HCT116 (cell line): ENCODE measurements around the gene PLCH2. TPM values are rescaled to one million over a fixed set of nuclear protein-coding genes. Genes with fewer than 3 reads are reported as not detected.

Source experiments
- ATAC-seq: fragments of 200-7000 bp; cut with Tn5 transposase; 2 replicates; pipeline ENCODE4 v1.9.1; 2020; ENCODE audit warnings: mild to moderate bottlenecking, moderate library complexity
- BruUV-seq: library from RNA; stranded (reverse); fragments of 400-500 nt; replicated peaks from 2 replicates; lab custom pipeline; 2021; lab: Mats Ljungman, UMichigan
- CTCF ChIA-PET: fragments of 300-600 bp; sonication (Branson Sonifier 250); formaldehyde crosslinking; loops from one replicate; lab custom pipeline; 2021; ENCODE audit warnings: antibody characterized with exemption; lab: Charles Lee
- POLR2A ChIA-PET: fragments of 300-600, 350-600 bp; sonication (Branson Sonifier 250); formaldehyde crosslinking; loops from one replicate; lab custom pipeline; 2021; ENCODE audit warnings: antibody characterized with exemption; lab: Charles Lee
- RAD21 ChIA-PET, 2 experiments: fragments of 300-600 bp; sonication (Branson Sonifier 250); formaldehyde crosslinking; loops; one replicate each; lab custom pipeline; 2023; ENCODE audit warnings: low total read pairs in 2 of 2; ENCODE audit not compliant: uncharacterized antibody in 2 of 2, unreplicated experiment in 2 of 2, low non-redundant PET in 1 of 2; lab: Charles Lee
- DNase-seq: peaks from one replicate; pipeline ENCODE4 v3.0.0-alpha.2; 2010; ENCODE audit warnings: low read depth, low spot score
- H2AFZ ChIP-seq: fragments of 200-600 bp; shearing (Covaris generic), sonication (generic); 2 replicates; pipeline ENCODE4 v1.6.1; 2017; ENCODE audit warnings: low read depth, mixed run types, mixed read lengths, antibody characterized with exemption, low read length; ENCODE audit not compliant: poor library complexity, severe bottlenecking
- H3K27ac ChIP-seq: 2 replicates; pipeline ENCODE4 v1.5.1; 2012; ENCODE audit warnings: low read depth, low read length
- H3K27me3 ChIP-seq: fragments of 200-600 bp; sonication (generic); 2 replicates; pipeline ENCODE4 v1.6.1; 2016; ENCODE audit warnings: mixed run types, low read length, mixed read lengths; ENCODE audit not compliant: insufficient read depth
- H3K36me3 ChIP-seq, 2 experiments: fragments of 200-500 bp in 1 of 2; fragments of 200-600 bp in 1 of 2; sonication (Bioruptor generic) in 1 of 2; sonication (generic) in 1 of 2; 2 replicates each; pipeline versions ENCODE4 v1.5.1 to v1.6.1; 2014 to 2016; ENCODE audit warnings: low read length in 2 of 2, inconsistent platforms in 1 of 2, mixed read lengths in 1 of 2, mixed run types in 1 of 2; ENCODE audit not compliant: insufficient read depth in 2 of 2, control insufficient read depth in 1 of 2
- H3K4me1 ChIP-seq, 2 experiments: fragments of 200-600 bp in 1 of 2; sonication (generic) in 1 of 2; 2 replicates each; pipeline versions ENCODE4 v1.5.1 to v1.6.1; 2012 to 2017; ENCODE audit warnings: low read length in 2 of 2, inconsistent platforms in 1 of 2, mild to moderate bottlenecking in 1 of 2, mixed read lengths in 1 of 2, mixed run types in 1 of 2, moderate library complexity in 1 of 2; ENCODE audit not compliant: insufficient read depth in 2 of 2, control insufficient read depth in 1 of 2
- H3K4me2 ChIP-seq: fragments of 200-600 bp; sonication (generic); 2 replicates; pipeline ENCODE4 v1.6.1; 2017; ENCODE audit warnings: mixed run types, low read length, mixed read lengths
- H3K4me3 ChIP-seq, 2 experiments: fragments of 200-600 bp in 1 of 2; sonication (generic) in 1 of 2; replicated peaks in 1 of 2; 2 replicates each; pipeline ENCODE4 v1.5.1; 2011 to 2016; ENCODE audit warnings: low read length in 2 of 2, control low read depth in 1 of 2, low read depth in 1 of 2, mild to moderate bottlenecking in 1 of 2, mixed read lengths in 1 of 2, mixed run types in 1 of 2
- H3K79me2 ChIP-seq: fragments of 200-600 bp; sonication (generic); 2 replicates; pipeline ENCODE4 v1.6.1; 2017; ENCODE audit warnings: mild to moderate bottlenecking, mixed run types, low read length, moderate library complexity, mixed read lengths; ENCODE audit not compliant: insufficient read depth
- H3K9ac ChIP-seq: fragments of 200-600 bp; sonication (generic); 2 replicates; pipeline ENCODE4 v1.6.1; 2016; ENCODE audit warnings: low read length, mixed read lengths
- H3K9me2 ChIP-seq: fragments of 200-600 bp; sonication (generic), shearing (Covaris generic); 2 replicates; pipeline ENCODE4 v1.6.1; 2017; ENCODE audit warnings: mixed run types, mild to moderate bottlenecking, moderate library complexity; ENCODE audit not compliant: insufficient read depth
- H3K9me3 ChIP-seq, 2 experiments: fragments of 200-500 bp in 1 of 2; fragments of 200-600 bp in 1 of 2; sonication (Bioruptor generic) in 1 of 2; sonication (generic) in 1 of 2; 2 replicates each; pipeline ENCODE4 v1.6.1; 2014 to 2017; ENCODE audit warnings: low read length in 2 of 2, mixed read lengths in 2 of 2, inconsistent platforms in 1 of 2, low read depth in 1 of 2, mild to moderate bottlenecking in 1 of 2, mixed run types in 1 of 2, moderate library complexity in 1 of 2; ENCODE audit not compliant: control insufficient read depth in 1 of 2, insufficient read depth in 1 of 2
- H4K20me1 ChIP-seq: fragments of 200-600 bp; sonication (generic), shearing (Covaris generic); 2 replicates; pipeline ENCODE4 v1.6.1; 2017; ENCODE audit warnings: mixed run types, mild to moderate bottlenecking, moderate library complexity; ENCODE audit not compliant: insufficient read depth
- ATF3 ChIP-seq: IDR thresholded peaks from 2 replicates; pipeline ENCODE4 v1.6.1; 2012
- CBX3 ChIP-seq: IDR thresholded peaks from 2 replicates; pipeline ENCODE4 v1.6.1; 2012; ENCODE audit warnings: low read depth
- EGR1 ChIP-seq: IDR thresholded peaks from 2 replicates; pipeline ENCODE4 v1.6.1; 2012; ENCODE audit warnings: low read depth
- ELF1 ChIP-seq: IDR thresholded peaks from 2 replicates; pipeline ENCODE4 v1.6.1; 2012; ENCODE audit warnings: low read depth, borderline replicate concordance
- EZH2phosphoT487 ChIP-seq: fragments of 200-600 bp; IDR thresholded peaks from 2 replicates; pipeline ENCODE4 v1.6.1; 2018; ENCODE audit warnings: antibody characterized with exemption, borderline replicate concordance
- JUND ChIP-seq: IDR thresholded peaks from 2 replicates; pipeline ENCODE4 v1.6.1; 2012
- MAX ChIP-seq: IDR thresholded peaks from 2 replicates; pipeline ENCODE4 v1.6.1; 2012
- POLR2AphosphoS5 ChIP-seq: IDR thresholded peaks from 2 replicates; pipeline ENCODE4 v1.6.1; 2011; ENCODE audit warnings: mild to moderate bottlenecking, low read depth, low read length, moderate library complexity
- RAD21 ChIP-seq: IDR thresholded peaks from 2 replicates; pipeline ENCODE4 v1.6.1; 2012; ENCODE audit warnings: low read depth, mild to moderate bottlenecking
- REST ChIP-seq: IDR thresholded peaks from 2 replicates; pipeline ENCODE4 v1.6.1; 2012; ENCODE audit warnings: low read depth
- SIN3A ChIP-seq: IDR thresholded peaks from 2 replicates; pipeline ENCODE4 v1.6.1; 2012; ENCODE audit warnings: low read depth
- SRF ChIP-seq: IDR thresholded peaks from 2 replicates; pipeline ENCODE4 v1.6.1; 2012; ENCODE audit warnings: low read depth
- TCF7L2 ChIP-seq: IDR thresholded peaks from 2 replicates; pipeline ENCODE4 v1.7.0; 2011; ENCODE audit warnings: borderline replicate concordance, inconsistent platforms; ENCODE audit not compliant: insufficient read depth, insufficient read length; ENCODE audit errors: extremely low read depth
- YY1 ChIP-seq: IDR thresholded peaks from 2 replicates; pipeline ENCODE4 v1.6.1; 2011; ENCODE audit warnings: low read length, low read depth, moderate library complexity, mild to moderate bottlenecking; ENCODE audit not compliant: insufficient replicate concordance; ENCODE audit errors: extremely low read depth
- ZNF274 ChIP-seq: fragments of 200-500 bp; sonication (Bioruptor generic); IDR thresholded peaks from 2 replicates; pipeline ENCODE4 v1.6.1; 2014; ENCODE audit warnings: mild to moderate bottlenecking, low read depth, low read length, inconsistent platforms
- intact Hi-C: fragments of 100-400 bp; cut with micrococcal nuclease; formaldehyde crosslinking; loops from 2 replicates; pipeline ENCODE4 v1.10.0; 2022
- total RNA-seq: library from RNA; stranded (reverse); gene quantifications from one replicate; pipeline ENCODE4 v1.2.1, GENCODE V29; 2021; ENCODE audit not compliant: unreplicated experiment

The PLCH2 gene
- total RNA-seq, 1 experiment from 2014 or later = 2.0 TPM

DNA sequence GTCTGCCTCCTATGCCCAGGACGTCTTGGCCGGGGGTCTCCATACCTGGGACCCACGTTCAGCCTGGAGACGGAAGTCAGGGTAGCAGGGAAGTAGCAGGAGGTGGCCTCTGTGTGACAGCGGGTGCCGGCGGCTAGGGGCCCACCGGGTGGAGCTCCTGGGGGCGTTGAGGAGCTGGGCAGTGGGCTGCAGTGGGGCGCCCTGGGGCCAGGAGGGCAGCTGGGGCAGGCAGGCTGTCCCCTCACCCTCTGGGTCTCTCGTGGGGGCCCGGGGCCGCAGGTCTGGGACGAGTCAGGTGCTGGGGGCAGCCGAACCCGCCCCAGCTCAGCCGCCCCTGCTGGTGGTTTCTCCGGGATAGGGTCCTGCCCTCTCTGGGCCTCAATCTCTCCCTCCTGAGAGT, 49.0 kb upstream of the PLCH2 start:
- DNase-seq = no peak
- Histone ChIP-seq H3K79me2 (no peaks in the 10 kb centered on the region), H3K9me2 (no peaks in the 10 kb centered on the region)
- BruUV-seq = no TSS peak
- TF ChIP-seq SIN3A = no peak
- no peak for TF ChIP-seq TCF7L2
- no peak for TF ChIP-seq SRF
- TF ChIP-seq YY1 = no peak
- TF ChIP-seq REST = no peak
- no peak for TF ChIP-seq MAX
- TF ChIP-seq ATF3 = no peak
- no peak for TF ChIP-seq POLR2AphosphoS5
- TF ChIP-seq ELF1 = no peak
- TF ChIP-seq CBX3 = no peak
- no peak for TF ChIP-seq EGR1
- TF ChIP-seq JUND = no peak
- no peak for TF ChIP-seq EZH2phosphoT487
- no peak for TF ChIP-seq RAD21
- no peak for TF ChIP-seq ZNF274
- TF ChIP-seq, all 23 proteins: peak for 0
- peaks cover 3 to 15% of the 10 kb centered on the region in 2 experiments; a peak in 2 of 4 replicates for H3K9me3 ChIP-seq
- no peak overlapping the region for H2AFZ ChIP-seq
- ChIA-PET RAD21 (no interaction called here), POLR2A (no interaction called here), CTCF (no interaction called here)
- no peak for ATAC-seq
- H3K4me2 ChIP-seq = no peak overlapping the region
- no peaks in the 10 kb centered on the region for H3K27me3 ChIP-seq
- H3K27ac ChIP-seq = no peak overlapping the region
- no peaks in the 10 kb centered on the region for H4K20me1 ChIP-seq
- H3K4me3 ChIP-seq = no peak overlapping the region
- intact Hi-C loops = no loop called here
- no peaks in the 10 kb centered on the region for H3K36me3 ChIP-seq
- H3K9ac ChIP-seq = no peak overlapping the region
- H3K4me1 ChIP-seq = no peaks in the 10 kb centered on the region
